NOMO-1 treated with dmso at 0.1 percent for 144 hours (cell line): ENCODE measurements around the gene TRPV4.

ENCODE experiments used
- DNase-seq: peaks from one replicate; lab custom pipeline; 2025; ENCODE audit not compliant: unreplicated experiment; lab: John Stamatoyannopoulos, UW

TRPV4 gene

DNA sequence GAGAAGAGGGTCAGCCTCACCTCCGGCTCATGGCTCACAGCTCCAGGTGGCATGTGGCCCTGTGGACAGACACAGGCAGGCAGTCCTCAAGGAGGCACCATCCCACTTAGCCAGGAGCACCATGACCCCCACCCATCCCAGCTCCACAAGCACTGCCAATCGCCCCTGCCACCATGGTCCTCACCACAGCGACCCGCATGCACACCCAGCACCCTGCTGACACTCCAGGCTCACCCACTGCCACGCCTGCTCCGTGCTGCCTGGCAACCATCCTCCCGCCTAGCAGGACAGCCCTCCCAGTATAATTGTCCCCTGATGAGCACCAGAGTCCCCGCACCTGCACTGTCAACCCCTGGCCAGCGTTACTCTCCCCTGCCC lies 50.9 kb downstream of the TRPV4 start:
- no peak for DNase-seq

GRCh38 chr12:109781668-109782325 lies 51.4 kb downstream of the TRPV4 start:
- no peak for DNase-seq

GRCh38 chr12:109779382-109779781 lies 53.8 kb downstream of the TRPV4 start:
- DNase-seq: no peak

GRCh38 chr12:109778684-109779083 lies 54.5 kb downstream of the TRPV4 start:
- no peak for DNase-seq

DNA sequence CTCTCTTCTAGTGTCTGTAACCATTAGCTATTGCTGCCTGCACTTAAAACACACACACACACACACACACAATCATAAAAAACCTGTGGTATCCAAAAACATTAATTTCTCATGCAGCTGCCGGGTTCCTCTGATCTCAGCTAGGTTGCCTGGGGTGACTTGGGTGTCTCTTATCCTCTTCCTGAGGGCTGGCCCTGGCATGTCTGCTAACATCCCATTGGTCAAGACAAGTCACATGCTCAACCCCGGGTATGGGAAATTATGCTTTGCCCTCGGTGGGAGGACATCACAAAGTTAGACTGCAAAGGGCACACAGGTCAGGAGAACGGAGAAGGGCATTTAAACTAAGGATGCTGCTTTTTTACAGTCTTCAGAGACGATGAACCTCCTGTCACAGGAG lies 55.7 kb downstream of the TRPV4 start:
- no peak for DNase-seq

DNA sequence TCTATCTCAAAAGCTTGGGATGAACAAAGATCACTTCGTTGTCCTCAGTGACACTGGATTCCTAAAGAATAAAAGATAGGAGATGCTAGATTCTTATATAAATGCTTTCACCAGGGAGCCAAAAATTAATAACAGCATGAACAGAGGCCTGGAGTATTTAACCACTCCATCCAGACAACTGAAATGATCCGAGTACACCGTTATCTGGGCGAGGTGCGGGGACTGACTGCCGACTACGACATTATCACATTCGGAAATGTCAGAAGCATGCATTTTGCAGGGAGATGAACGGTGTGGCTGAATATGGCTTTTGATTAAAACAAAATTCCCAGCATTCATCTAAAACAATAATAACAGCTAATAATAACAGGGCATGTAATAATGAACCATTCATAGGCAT lies 56.6 kb downstream of the TRPV4 start:
- no peak for DNase-seq

DNA sequence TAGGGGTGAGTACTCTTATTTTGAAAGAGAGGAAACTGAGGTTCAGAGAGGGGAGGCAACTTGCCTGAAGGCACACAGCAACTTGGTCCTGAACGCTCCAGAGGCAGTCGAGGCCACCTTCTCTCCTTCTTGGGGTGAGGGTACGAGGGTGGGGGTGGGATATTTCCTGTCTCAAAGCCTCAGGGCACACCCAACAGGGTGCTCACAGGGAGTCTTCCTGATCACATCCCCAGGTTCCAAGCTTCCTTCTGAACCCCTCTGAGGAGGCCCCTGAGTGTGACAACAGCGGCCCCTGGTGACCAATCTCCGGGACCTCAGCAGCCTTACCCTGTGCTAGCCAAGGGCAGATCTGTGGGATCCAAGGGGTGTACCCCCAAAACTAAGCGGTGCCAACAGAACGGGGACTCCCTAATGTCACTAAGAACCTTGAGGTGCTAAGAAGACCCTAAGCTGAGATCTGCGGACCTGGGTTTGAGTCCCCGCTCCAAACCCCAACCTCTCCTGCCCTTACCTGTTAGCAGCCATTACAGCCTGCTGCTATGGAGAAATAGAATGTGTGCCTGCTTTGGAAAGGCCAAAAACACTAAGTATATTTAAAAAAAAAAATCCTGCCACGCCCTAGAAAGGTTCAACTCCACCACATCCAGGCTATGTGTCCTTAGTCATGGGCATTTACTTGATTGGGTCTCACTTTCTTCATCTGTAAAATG lies 57.9 kb downstream of the TRPV4 start:
- DNase-seq: no peak

GRCh38 chr12:109773384-109774011 lies 59.7 kb downstream of the TRPV4 start:
- DNase-seq: no peak

GRCh38 chr12:109772622-109773321 lies 60.4 kb downstream of the TRPV4 start:
- no peak for DNase-seq

- DNase-seq: no peak
Measured at GRCh38 chr12:109771746-109772621, 61.2 kb downstream of the TRPV4 start.

DNA sequence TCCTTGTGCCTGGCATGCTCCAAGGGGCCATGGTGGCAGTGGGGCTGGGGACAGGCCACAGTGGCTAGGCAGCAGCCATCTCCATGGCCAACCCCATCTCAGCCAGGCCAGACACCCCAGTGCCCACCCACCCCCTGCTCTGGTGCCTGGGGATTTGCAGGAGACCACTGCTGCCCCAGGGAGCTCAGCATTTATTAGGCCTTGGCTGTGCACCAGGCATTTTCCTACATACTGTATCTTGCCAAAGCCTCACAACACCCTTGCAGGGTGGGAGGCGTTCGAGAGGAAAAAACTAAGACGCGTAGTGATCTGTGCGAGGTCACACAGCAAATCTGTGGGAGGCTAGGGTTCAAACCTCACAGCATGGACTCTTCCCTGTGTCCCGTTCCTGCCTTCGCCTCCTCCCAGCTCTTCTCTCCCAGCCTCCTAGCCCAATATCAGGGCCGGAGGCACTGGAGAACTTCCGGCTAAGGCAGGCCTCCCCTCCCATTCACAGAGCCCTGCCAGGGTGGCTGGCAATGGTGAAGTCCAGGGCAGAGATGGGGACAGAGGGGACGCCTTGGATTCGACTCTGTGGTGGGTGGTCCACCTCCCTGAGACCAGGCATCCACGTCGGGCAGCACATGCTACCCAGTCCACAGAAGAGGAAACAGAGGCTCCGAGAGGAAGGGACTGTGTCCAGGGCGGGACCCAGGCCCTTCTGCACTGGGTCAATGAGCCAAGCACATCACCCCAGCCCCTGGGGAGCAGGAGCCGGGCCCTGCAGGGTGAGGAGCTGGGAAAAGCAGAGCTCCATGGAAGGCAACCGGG lies 62.1 kb downstream of the TRPV4 start:
- DNase-seq: no peak

DNA sequence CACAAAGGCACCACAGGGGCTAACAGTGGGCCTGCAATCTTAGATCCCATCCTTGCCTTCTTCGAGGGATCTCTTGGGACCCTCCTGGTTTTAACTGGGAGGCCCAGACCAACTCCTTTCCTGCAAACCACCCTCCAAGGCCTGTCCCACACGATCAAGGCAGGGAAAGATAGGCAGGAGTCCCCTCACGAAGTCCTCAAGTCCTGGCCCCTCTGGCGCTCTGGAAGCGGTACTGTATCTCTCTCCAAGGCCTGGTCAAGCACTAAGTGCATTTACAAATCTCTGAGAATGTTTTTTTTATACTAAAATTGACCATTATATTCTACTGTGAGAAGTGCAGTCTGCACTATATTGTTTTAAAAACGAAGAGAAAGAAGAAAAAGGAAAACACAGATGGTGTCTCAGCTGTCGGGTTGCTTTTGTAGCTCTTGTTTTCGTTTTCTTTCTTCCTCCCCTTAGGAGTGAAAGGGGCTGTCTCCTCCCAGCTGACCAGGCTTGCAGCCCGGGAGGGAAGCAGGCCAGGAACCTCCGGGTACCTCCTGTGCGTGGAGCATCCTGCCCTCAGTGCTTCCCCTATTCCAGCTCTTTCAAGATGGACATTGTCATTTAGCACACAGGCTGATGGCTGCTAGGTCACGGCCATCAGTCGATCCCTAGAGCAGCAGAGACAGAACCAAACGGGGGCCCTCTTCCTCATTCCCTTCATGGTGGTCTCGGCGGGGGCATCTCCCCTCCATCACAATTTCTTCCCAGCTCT lies 62.9 kb downstream of the TRPV4 start:
- DNase-seq: no peak

DNA sequence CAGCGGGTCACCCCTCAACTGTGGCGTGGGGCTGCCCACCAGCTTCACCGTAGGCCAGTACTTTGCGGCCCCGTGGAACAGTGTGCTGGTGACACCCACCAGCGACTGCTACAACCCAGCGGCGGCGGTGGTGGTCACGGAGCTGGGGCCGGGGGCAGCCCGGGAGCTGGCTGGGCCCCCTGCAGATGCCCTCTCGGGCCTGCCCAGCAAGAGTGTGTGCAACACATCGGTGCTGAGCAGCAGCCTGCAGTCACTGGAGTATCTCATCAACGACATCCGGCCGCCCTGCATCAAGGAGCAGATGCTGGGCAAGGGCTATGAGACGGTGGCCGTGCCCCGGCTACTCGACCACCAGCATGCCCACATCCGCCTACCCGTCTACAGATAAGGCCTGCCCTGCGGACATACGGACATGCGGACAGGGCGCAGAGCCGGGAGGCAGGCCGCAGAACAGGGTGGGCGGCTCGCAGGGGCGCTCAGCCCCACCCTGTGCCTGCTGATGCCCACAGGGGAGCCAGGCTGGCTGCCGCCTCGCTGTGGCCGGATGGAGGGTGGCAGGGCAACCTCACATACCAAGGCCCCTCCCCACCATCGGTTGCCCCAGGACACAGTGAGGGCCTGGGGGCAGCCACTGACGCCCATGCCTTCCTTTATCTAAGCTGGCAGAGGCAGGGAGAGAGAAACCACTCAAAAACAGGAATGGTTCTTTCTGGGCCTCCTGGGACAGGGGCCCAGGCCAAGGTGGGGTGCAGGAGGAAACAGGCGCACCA lies 64.1 kb downstream of the TRPV4 start:
- no peak for DNase-seq

GRCh38 chr12:109767991-109768900 lies 65.0 kb downstream of the TRPV4 start:
- DNase-seq: no peak

DNA sequence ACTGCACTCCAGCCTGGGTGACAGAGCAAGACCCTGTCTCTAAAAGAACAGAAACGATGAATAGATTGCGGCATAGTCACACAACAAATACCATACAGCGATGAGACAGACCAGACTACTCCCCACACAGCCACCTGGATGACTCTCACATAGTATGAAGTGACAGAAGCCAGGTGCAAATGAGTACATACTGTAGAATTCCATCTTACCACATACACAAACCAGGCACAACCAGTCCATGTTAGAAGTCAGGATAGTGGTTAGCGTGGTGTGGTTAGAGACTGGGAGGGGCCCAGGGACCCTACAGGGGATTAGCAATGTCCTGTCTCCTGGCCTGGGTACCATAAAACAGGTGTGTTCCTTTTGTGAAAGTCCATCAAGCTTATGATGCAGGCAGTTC lies 65.7 kb downstream of the TRPV4 start:
- no peak for DNase-seq

DNA sequence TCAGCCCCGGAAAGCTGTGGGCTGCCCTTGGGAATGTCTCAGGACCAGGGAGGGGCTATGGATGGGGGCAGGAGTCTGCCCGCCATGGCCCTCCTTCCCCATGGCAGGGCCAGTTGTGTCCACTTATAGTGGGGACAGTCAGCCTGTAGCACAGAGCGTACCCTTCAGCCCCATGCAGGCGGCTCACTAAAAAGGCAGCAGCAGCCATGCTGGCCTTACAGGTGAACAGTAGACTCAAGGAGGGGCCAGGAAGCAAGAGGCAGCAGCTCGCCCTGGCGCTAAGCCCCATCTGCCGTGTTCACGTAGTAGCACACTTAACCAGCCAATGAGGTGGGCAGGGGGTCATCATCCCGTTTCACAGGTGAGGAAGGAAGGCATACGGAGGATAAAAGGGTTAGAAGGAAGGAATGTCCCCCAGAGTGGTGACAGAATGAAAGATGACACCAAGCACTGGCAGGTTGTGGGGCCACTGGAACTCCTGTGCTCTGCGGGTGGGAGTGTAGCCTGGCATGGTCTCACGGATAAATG lies 66.9 kb downstream of the TRPV4 start:
- no peak for DNase-seq

DNA sequence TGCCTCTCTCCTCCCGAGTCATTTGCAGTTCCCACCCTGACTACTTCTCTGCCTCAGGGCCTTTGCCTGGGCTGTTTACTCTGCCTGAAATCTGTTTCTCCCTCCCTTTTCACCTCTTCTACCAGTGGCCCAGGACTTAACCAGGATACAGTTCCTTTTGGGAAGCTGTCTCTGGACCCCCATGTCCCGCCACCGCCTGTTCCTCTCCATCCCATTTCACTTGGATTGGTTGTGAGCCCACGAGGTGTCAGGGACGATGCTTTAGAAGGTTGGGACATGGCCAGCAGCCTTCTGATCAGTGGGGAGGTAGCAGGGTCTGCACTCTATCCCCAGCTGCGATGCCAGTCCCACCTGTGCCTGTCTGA lies 67.8 kb downstream of the TRPV4 start:
- DNase-seq: no peak
